Uterus (tissue), 4 donors: ENCODE data around the gene TDRD10. TPM values are rescaled to one million over a fixed set of nuclear protein-coding genes. Genes with fewer than 3 reads are reported as not detected.

Experiments
- DNase-seq, 2 donors: peaks; one replicate each; pipeline ENCODE4 v3.0.0-alpha.2; 2019 to 2020
- H3K27ac ChIP-seq, 2 donors: fragments of 200-600 bp; sonication (generic); 1 replicate in 1 of 2; 2 replicates in 1 of 2; pipeline ENCODE4 v1.5.1; 2016 to 2018
- H3K27me3 ChIP-seq, 2 donors: fragments of 200-600 bp; sonication (generic); one replicate each; pipeline ENCODE4 v1.5.1; 2018 to 2019; ENCODE audit warnings: control low read depth in 1 of 2
- H3K36me3 ChIP-seq, 2 donors: fragments of 200-600 bp; sonication (generic); one replicate each; pipeline ENCODE4 v1.5.1; 2019; ENCODE audit warnings: control low read depth in 1 of 2
- H3K4me1 ChIP-seq, 2 donors: fragments of 200-600 bp; sonication (generic); one replicate each; pipeline ENCODE4 v1.5.1; 2018 to 2019; ENCODE audit warnings: control low read depth in 1 of 2
- H3K4me3 ChIP-seq, 2 donors: fragments of 200-600 bp; sonication (generic); 1 replicate in 1 of 2; 2 replicates in 1 of 2; pipeline ENCODE4 v1.5.1; 2018 to 2019; ENCODE audit warnings: mild to moderate bottlenecking in 1 of 2
- H3K9me3 ChIP-seq, 2 donors: fragments of 200-600 bp; sonication (generic); one replicate each; pipeline ENCODE4 v1.5.1; 2019; ENCODE audit warnings: control low read depth in 1 of 2
- CTCF ChIP-seq, 4 experiments: fragments of 200-600 bp in 2 of 4; fragments of 450-650 bp in 2 of 4; sonication (generic) in 2 of 4; IDR thresholded peaks; one replicate each; pipeline ENCODE4 v1.5.1; 2016 to 2019; ENCODE audit warnings: antibody characterized with exemption in 4 of 4, mild to moderate bottlenecking in 2 of 4, moderate library complexity in 1 of 4
- POLR2A ChIP-seq, 2 donors: fragments of 450-650 bp; IDR thresholded peaks; one replicate each; pipeline ENCODE4 v1.6.1; 2016; ENCODE audit warnings: antibody characterized with exemption in 2 of 2, mild to moderate bottlenecking in 1 of 2, moderate library complexity in 1 of 2
- intact Hi-C: fragments of 100-400 bp; cut with DNase I; formaldehyde crosslinking; loops from one replicate; pipeline ENCODE4 v1.15.1; 2023; ENCODE audit warnings: low total_unique reads
- total RNA-seq, 4 donors: library from RNA; depleted of rRNA in 3 of 4; stranded (reverse); fragments of >200 nt in 3 of 4; gene quantifications; one replicate each; pipeline versions ENCODE4 v1.1.0 to v1.2.4, GENCODE V29; 2014 to 2023
- donor health status: DM: yes; HTN: yes; CAD: no.

TDRD10 gene
- total RNA-seq, 4 donors from 2014 or later: 1.3 to 19.7 (median 6.9) TPM

- intact Hi-C loops: no loop called here
- H3K36me3 ChIP-seq: no peaks in the 10 kb centered on the region
- no peak overlapping the region for H3K27ac ChIP-seq
- no peak overlapping the region for H3K4me3 ChIP-seq
- TF ChIP-seq POLR2A (IDR thresholded peaks at IDR 0.05) (no peak), CTCF (IDR thresholded peaks at IDR 0.05) (no peak)
- no peaks in the 10 kb centered on the region for H3K27me3 ChIP-seq
- no peaks in the 10 kb centered on the region for H3K9me3 ChIP-seq
- DNase-seq: no peak
- no peaks in the 10 kb centered on the region for H3K4me1 ChIP-seq
These were observed 10.7 kb downstream of the TDRD10 start for GRCh38 chr1:154512760-154513159.

- no peaks in the 10 kb centered on the region for H3K27me3 ChIP-seq
- no peak overlapping the region for H3K4me3 ChIP-seq
- no peak for TF ChIP-seq POLR2A (IDR thresholded peaks at IDR 0.05)
- TF ChIP-seq CTCF (IDR thresholded peaks at IDR 0.05): no peak
- DNase-seq: no peak
- H3K4me1 ChIP-seq: no peaks in the 10 kb centered on the region
- intact Hi-C loops: no loop called here
- no peaks in the 10 kb centered on the region for H3K9me3 ChIP-seq
- H3K36me3 ChIP-seq: no peaks in the 10 kb centered on the region
- no peak overlapping the region for H3K27ac ChIP-seq
These were observed 12.1 kb downstream of the TDRD10 start for GRCh38 chr1:154514066-154514553.

GRCh38 chr1:154517661-154518060 lies 15.6 kb downstream of the TDRD10 start:
- H3K4me3 ChIP-seq: no peak overlapping the region
- intact Hi-C loops: no loop called here
- no peak for DNase-seq
- no peak overlapping the region for H3K27ac ChIP-seq
- no peaks in the 10 kb centered on the region for H3K36me3 ChIP-seq
- no peaks in the 10 kb centered on the region for H3K4me1 ChIP-seq
- H3K9me3 ChIP-seq: no peaks in the 10 kb centered on the region
- TF ChIP-seq CTCF (IDR thresholded peaks at IDR 0.05) (no peak), POLR2A (IDR thresholded peaks at IDR 0.05) (no peak)
- H3K27me3 ChIP-seq: no peaks in the 10 kb centered on the region

GRCh38 chr1:154519591-154519991 lies 17.6 kb downstream of the TDRD10 start:
- H3K36me3 ChIP-seq: no peaks in the 10 kb centered on the region
- H3K27ac ChIP-seq: no peak overlapping the region
- TF ChIP-seq CTCF (IDR thresholded peaks at IDR 0.05): no peak
- no peak for TF ChIP-seq POLR2A (IDR thresholded peaks at IDR 0.05)

GRCh38 chr1:154520333-154520732 lies 18.3 kb downstream of the TDRD10 start:
- Histone ChIP-seq H3K27me3 (no peaks in the 10 kb centered on the region), H3K36me3 (no peaks in the 10 kb centered on the region), H3K4me3 (no peak overlapping the region), H3K9me3 (no peaks in the 10 kb centered on the region), H3K27ac (no peak overlapping the region), H3K4me1 (no peaks in the 10 kb centered on the region)
- no peak for DNase-seq
- intact Hi-C loops: no loop called here
- no peak for TF ChIP-seq CTCF (IDR thresholded peaks at IDR 0.05)
- no peak for TF ChIP-seq POLR2A (IDR thresholded peaks at IDR 0.05)

More at GRCh38 chr1:154519591-154519991, 17.6 kb downstream of the TDRD10 start:
- no peak for DNase-seq
- Histone ChIP-seq H3K4me3 (no peak overlapping the region), H3K27me3 (no peaks in the 10 kb centered on the region), H3K9me3 (no peaks in the 10 kb centered on the region), H3K4me1 (no peaks in the 10 kb centered on the region)
- intact Hi-C loops: no loop called here
